ENCODE results near the gene ZFP36L2.
A peak's percentile ranks its signal among the peaks of the same experiment; 100 is the strongest.

Gene ZFP36L2

GRCh38 chr2:43183743-43184142, 42.7 kb downstream of the ZFP36L2 start:
- Mint-ChIP-seq H3K4me3 (no peak overlapping the region), H3K27me3 (no peaks in the 10 kb centered on the region), H3K9me3 (ENCODE audit: low read depth) (no peaks in the 10 kb centered on the region), H3K27ac (peak overlapping the region; percentile 46), H3K36me3 (peaks cover 5% of the 10 kb centered on the region), H3K4me1 (ENCODE audit: low read depth) (peaks cover 65% of the 10 kb centered on the region)

- H3K27me3 Mint-ChIP-seq = no peaks in the 10 kb centered on the region
- H3K4me3 Mint-ChIP-seq = no peak overlapping the region
- H3K27ac Mint-ChIP-seq = peak overlapping the region; percentile 23
Measured at GRCh38 chr2:43180897-43181296, 45.5 kb downstream of the ZFP36L2 start.

GRCh38 chr2:43179942-43180341, 46.5 kb downstream of the ZFP36L2 start:
- Mint-ChIP-seq H3K4me3 (no peak overlapping the region), H3K27me3 (no peaks in the 10 kb centered on the region), H3K36me3 (peaks cover 8% of the 10 kb centered on the region), H3K27ac (no peak overlapping the region), H3K9me3 (ENCODE audit: low read depth) (no peaks in the 10 kb centered on the region), H3K4me1 (ENCODE audit: low read depth) (peaks cover 73% of the 10 kb centered on the region)

More at GRCh38 chr2:43180897-43181296, 45.5 kb downstream of the ZFP36L2 start:
- Mint-ChIP-seq H3K4me1 (ENCODE audit: low read depth) (peaks cover 70% of the 10 kb centered on the region), H3K9me3 (ENCODE audit: low read depth) (no peaks in the 10 kb centered on the region), H3K36me3 (peaks cover 5% of the 10 kb centered on the region)

- Mint-ChIP-seq H3K27ac (peak overlapping the region; percentile 88), H3K4me1 (ENCODE audit: low read depth) (peaks cover 75% of the 10 kb centered on the region), H3K27me3 (no peaks in the 10 kb centered on the region), H3K36me3 (peaks cover 10% of the 10 kb centered on the region), H3K4me3 (peak overlapping the region; percentile 44), H3K9me3 (ENCODE audit: low read depth) (no peaks in the 10 kb centered on the region)
Measured at GRCh38 chr2:43178602-43179542, 47.5 kb downstream of the ZFP36L2 start.

- Mint-ChIP-seq H3K36me3 (peaks cover 10% of the 10 kb centered on the region), H3K4me1 (ENCODE audit: low read depth) (peaks cover 77% of the 10 kb centered on the region), H3K4me3 (peak overlapping the region; percentile 10), H3K27me3 (no peaks in the 10 kb centered on the region), H3K27ac (peak overlapping the region; percentile 88), H3K9me3 (ENCODE audit: low read depth) (no peaks in the 10 kb centered on the region)
Measured at GRCh38 chr2:43178055-43178598, 48.3 kb downstream of the ZFP36L2 start.

- peaks cover 87% of the 10 kb centered on the region for H3K4me1 Mint-ChIP-seq (ENCODE audit: low read depth)
- H3K36me3 Mint-ChIP-seq = peaks cover 9% of the 10 kb centered on the region
- no peaks in the 10 kb centered on the region for H3K27me3 Mint-ChIP-seq
- no peak overlapping the region for H3K4me3 Mint-ChIP-seq
- H3K27ac Mint-ChIP-seq = peak overlapping the region; percentile 98
- no peaks in the 10 kb centered on the region for H3K9me3 Mint-ChIP-seq (ENCODE audit: low read depth)
Measured at GRCh38 chr2:43176449-43176848, 50.0 kb downstream of the ZFP36L2 start.

- H3K4me3 Mint-ChIP-seq = peak overlapping the region; percentile 40
- no peaks in the 10 kb centered on the region for H3K27me3 Mint-ChIP-seq
Measured at GRCh38 chr2:43175876-43176275, 50.5 kb downstream of the ZFP36L2 start.

GRCh38 chr2:43175020-43175441, 51.4 kb downstream of the ZFP36L2 start:
- no peaks in the 10 kb centered on the region for H3K27me3 Mint-ChIP-seq
- peak overlapping the region; percentile 98 for H3K27ac Mint-ChIP-seq
- H3K4me3 Mint-ChIP-seq = peak overlapping the region; percentile 80
- no peaks in the 10 kb centered on the region for H3K9me3 Mint-ChIP-seq (ENCODE audit: low read depth)
- peaks cover 5% of the 10 kb centered on the region for H3K36me3 Mint-ChIP-seq
- peaks cover 87% of the 10 kb centered on the region for H3K4me1 Mint-ChIP-seq (ENCODE audit: low read depth)

More at GRCh38 chr2:43175876-43176275, 50.5 kb downstream of the ZFP36L2 start:
- H3K36me3 Mint-ChIP-seq = peaks cover 5% of the 10 kb centered on the region
- peaks cover 87% of the 10 kb centered on the region for H3K4me1 Mint-ChIP-seq (ENCODE audit: low read depth)
- H3K27ac Mint-ChIP-seq = peak overlapping the region; percentile 98
- H3K9me3 Mint-ChIP-seq (ENCODE audit: low read depth) = no peaks in the 10 kb centered on the region

GRCh38 chr2:43174368-43174916, 52.0 kb downstream of the ZFP36L2 start:
- Mint-ChIP-seq H3K27me3 (no peaks in the 10 kb centered on the region), H3K27ac (peak overlapping the region; percentile 98), H3K4me1 (ENCODE audit: low read depth) (peaks cover 90% of the 10 kb centered on the region), H3K36me3 (peaks cover 5% of the 10 kb centered on the region), H3K9me3 (ENCODE audit: low read depth) (no peaks in the 10 kb centered on the region), H3K4me3 (peak overlapping the region; percentile 80)
